ENCODE measurements around the gene NECAB2. TPM values are rescaled to one million over a fixed set of nuclear protein-coding genes. Genes with fewer than 3 reads are reported as not detected.

NECAB2 gene
- total RNA-seq, 1 donor from 2014 or later: not detected

- peak; percentile 4 to 5 for DNase-seq (ENCODE audit: low read depth in 2 of 2)
These were observed 75.6 kb downstream of the NECAB2 start for GRCh38 chr16:84043486-84044117.

GRCh38 chr16:84044118-84044488 is 76.1 kb downstream of the NECAB2 start:
- peak; percentile 2 to 44 for DNase-seq (ENCODE audit: low read depth in 2 of 2)

- DNase-seq (ENCODE audit: low read depth in 2 of 2): no peak
These were observed 77.2 kb downstream of the NECAB2 start for GRCh38 chr16:84045001-84045817.

GRCh38 chr16:84045818-84046470 is 77.9 kb downstream of the NECAB2 start:
- no peak for DNase-seq (ENCODE audit: low read depth in 2 of 2)

- DNase-seq (ENCODE audit: low read depth in 2 of 2): no peak
These were observed 79.2 kb downstream of the NECAB2 start for GRCh38 chr16:84047206-84047605.

GRCh38 chr16:84047626-84048025 is 79.6 kb downstream of the NECAB2 start:
- DNase-seq (ENCODE audit: low read depth in 2 of 2): no peak

GRCh38 chr16:84048270-84048669 is 80.2 kb downstream of the NECAB2 start:
- no peak for DNase-seq (ENCODE audit: low read depth in 2 of 2)

- DNase-seq (ENCODE audit: low read depth in 2 of 2): no peak
These were observed 80.8 kb downstream of the NECAB2 start for GRCh38 chr16:84048871-84049270.

GRCh38 chr16:84049403-84050060 is 81.5 kb downstream of the NECAB2 start:
- DNase-seq (ENCODE audit: low read depth in 2 of 2): no peak

- no peak for DNase-seq (ENCODE audit: low read depth in 2 of 2)
These were observed 82.3 kb downstream of the NECAB2 start for GRCh38 chr16:84050316-84050715.

GRCh38 chr16:84052071-84052622 is 84.1 kb downstream of the NECAB2 start:
- DNase-seq (ENCODE audit: low read depth in 2 of 2): no peak

Other genes with a start within 250 kb of the NECAB2 start
- gene HSBP1, start 160.3 kb upstream of the NECAB2 start, total RNA-seq: 99.9 and 124 TPM in 2 replicates
- gene MLYCD, start 69.1 kb upstream of the NECAB2 start, total RNA-seq: 1.7 and 2.9 TPM in 2 replicates
- gene OSGIN1, start 15.0 kb upstream of the NECAB2 start, total RNA-seq: 0.77 and 1.3 TPM in 2 replicates
- not detected in 2 replicates for gene SLC38A8, start 74.6 kb downstream of the NECAB2 start, total RNA-seq
- gene MBTPS1, start 148.7 kb downstream of the NECAB2 start, total RNA-seq: 78.9 and 102 TPM in 2 replicates
- gene HSDL1, start 176.9 kb downstream of the NECAB2 start, total RNA-seq: 24.9 and 40.5 TPM in 2 replicates
- under 0.01 TPM in 1 of 2 replicates, not detected in the other for gene DNAAF1, start 177.1 kb downstream of the NECAB2 start, total RNA-seq
- 8.6 and 12.5 TPM in 2 replicates for gene TAF1C, start 218.8 kb downstream of the NECAB2 start, total RNA-seq
- gene ADAD2, start 222.9 kb downstream of the NECAB2 start, total RNA-seq: not detected in 2 replicates

Data from dermis microvascular lymphatic vessel endothelial cell (primary cell).